Sigmoid colon (tissue), 4 donors: ENCODE measurements around the gene MTUS2.

Experiments
- POLR2A ChIP-seq, 2 donors: fragments of 450-650 bp; IDR thresholded peaks; one replicate each; pipeline ENCODE4 v1.6.1; 2016; ENCODE audit warnings: antibody characterized with exemption in 2 of 2, mild to moderate bottlenecking in 2 of 2, moderate library complexity in 2 of 2
- POLR2AphosphoS5 ChIP-seq, 4 donors: sonication (generic); formaldehyde crosslinking; IDR thresholded peaks; one replicate each; pipeline ENCODE4 v1.6.1; 2017; ENCODE audit warnings: antibody characterized with exemption in 4 of 4
- TF ChIP-seq, protein P1 (sequence below), 4 experiments: fragments of 450-650 bp in 3 of 4; fragments of 200-600 bp in 1 of 4; IDR thresholded peaks; one replicate each; pipeline ENCODE4 v1.5.1; 2016 to 2019; ENCODE audit warnings: antibody characterized with exemption in 4 of 4, mild to moderate bottlenecking in 3 of 4, moderate library complexity in 2 of 4

DNA sequence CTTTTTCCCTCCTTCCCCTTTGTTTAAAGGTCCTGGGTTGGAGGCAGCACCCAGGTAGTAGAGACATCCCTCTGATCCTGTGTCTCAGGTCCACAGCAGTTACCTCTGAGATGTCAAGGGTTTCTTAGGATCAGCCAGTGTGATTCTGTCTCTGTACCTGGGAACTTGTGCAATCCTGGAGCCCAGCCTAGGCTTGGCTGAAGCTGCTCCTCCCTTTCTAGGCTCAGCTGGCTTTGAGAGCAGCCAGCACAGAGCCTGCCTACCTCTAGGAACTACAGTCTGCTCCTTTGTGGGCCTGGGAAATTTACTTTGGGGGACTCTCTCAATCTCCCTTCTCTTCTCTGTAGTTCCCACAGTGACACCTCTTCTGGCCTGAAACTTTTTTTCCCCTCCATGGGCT is 171.6 kb downstream of the MTUS2 start:
- TF ChIP-seq POLR2AphosphoS5 (IDR thresholded peaks at IDR 0.05) (no peak), POLR2A (IDR thresholded peaks at IDR 0.05) (no peak)
- TF ChIP-seq, protein P1, sequence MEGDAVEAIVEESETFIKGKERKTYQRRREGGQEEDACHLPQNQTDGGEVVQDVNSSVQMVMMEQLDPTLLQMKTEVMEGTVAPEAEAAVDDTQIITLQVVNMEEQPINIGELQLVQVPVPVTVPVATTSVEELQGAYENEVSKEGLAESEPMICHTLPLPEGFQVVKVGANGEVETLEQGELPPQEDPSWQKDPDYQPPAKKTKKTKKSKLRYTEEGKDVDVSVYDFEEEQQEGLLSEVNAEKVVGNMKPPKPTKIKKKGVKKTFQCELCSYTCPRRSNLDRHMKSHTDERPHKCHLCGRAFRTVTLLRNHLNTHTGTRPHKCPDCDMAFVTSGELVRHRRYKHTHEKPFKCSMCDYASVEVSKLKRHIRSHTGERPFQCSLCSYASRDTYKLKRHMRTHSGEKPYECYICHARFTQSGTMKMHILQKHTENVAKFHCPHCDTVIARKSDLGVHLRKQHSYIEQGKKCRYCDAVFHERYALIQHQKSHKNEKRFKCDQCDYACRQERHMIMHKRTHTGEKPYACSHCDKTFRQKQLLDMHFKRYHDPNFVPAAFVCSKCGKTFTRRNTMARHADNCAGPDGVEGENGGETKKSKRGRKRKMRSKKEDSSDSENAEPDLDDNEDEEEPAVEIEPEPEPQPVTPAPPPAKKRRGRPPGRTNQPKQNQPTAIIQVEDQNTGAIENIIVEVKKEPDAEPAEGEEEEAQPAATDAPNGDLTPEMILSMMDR (IDR thresholded peaks at IDR 0.05): no peak
